Keratinocyte (primary cell): ENCODE results near the gene TREML1. TPM values are rescaled to one million over a fixed set of nuclear protein-coding genes. Genes with fewer than 3 reads are reported as not detected.
"Not testable (repeated sequence)": the region's sequence is repeated elsewhere in the genome, so short reads cannot be mapped to it uniquely, and the experiment has no call there.

Experiments
- DNase-seq: peaks from one replicate; pipeline ENCODE4 v3.0.0-alpha.2; 2011; ENCODE audit warnings: low read depth, missing footprints, low spot score
- FAIRE-seq: peaks from 2 replicates; lab custom pipeline; 2011; peaks lifted over from hg19 to GRCh38; lab: Jason Lieb, UNC
- H2AFZ ChIP-seq: 2 replicates; pipeline ENCODE4 v1.6.0; 2012; ENCODE audit warnings: low read length, control low read depth, inconsistent platforms; ENCODE audit not compliant: control insufficient read depth
- H3K27ac ChIP-seq: 2 replicates; pipeline ENCODE4 v1.5.1; 2011; ENCODE audit warnings: low read length; ENCODE audit not compliant: control insufficient read depth, insufficient read depth
- H3K27me3 ChIP-seq: 3 replicates; pipeline ENCODE4 v1.6.0; 2011; ENCODE audit warnings: low read length; ENCODE audit not compliant: control insufficient read depth, insufficient read depth; ENCODE audit errors: extremely low read depth
- H3K36me3 ChIP-seq, 2 experiments: 2 replicates in 1 of 2; 3 replicates in 1 of 2; pipeline ENCODE4 v1.5.1; 2011; ENCODE audit warnings: low read length in 2 of 2, mild to moderate bottlenecking in 1 of 2; ENCODE audit not compliant: control insufficient read depth in 2 of 2, insufficient read depth in 2 of 2; ENCODE audit errors: extremely low read depth in 1 of 2
- H3K4me1 ChIP-seq: 3 replicates; pipeline ENCODE4 v1.5.1; 2011; ENCODE audit warnings: low read length; ENCODE audit not compliant: control insufficient read depth, insufficient read depth; ENCODE audit errors: extremely low read depth
- H3K4me2 ChIP-seq: 3 replicates; pipeline ENCODE4 v1.6.0; 2011; ENCODE audit warnings: low read depth, low read length; ENCODE audit not compliant: control insufficient read depth, insufficient read depth; ENCODE audit errors: extremely low read depth
- H3K4me3 ChIP-seq, 3 experiments: fragments of 200-600 bp in 1 of 3; sonication (generic) in 1 of 3; 2 replicates in 2 of 3; 3 replicates in 1 of 3; pipeline ENCODE4 v1.5.1; 2011 to 2016; ENCODE audit warnings: low read length in 3 of 3, mild to moderate bottlenecking in 3 of 3, control low read depth in 2 of 3, inconsistent platforms in 1 of 3, low read depth in 1 of 3, mixed read lengths in 1 of 3, mixed run types in 1 of 3, moderate library complexity in 1 of 3; ENCODE audit not compliant: control insufficient read depth in 2 of 3, insufficient read depth in 2 of 3; ENCODE audit errors: extremely low read depth in 1 of 3
- H3K79me2 ChIP-seq: 2 replicates; pipeline ENCODE4 v1.6.0; 2012; ENCODE audit warnings: low read length; ENCODE audit not compliant: control insufficient read depth, insufficient read depth
- H3K9ac ChIP-seq: 3 replicates; pipeline ENCODE4 v1.6.0; 2011; ENCODE audit warnings: low read length; ENCODE audit not compliant: control insufficient read depth, insufficient read depth; ENCODE audit errors: extremely low read depth
- H3K9me1 ChIP-seq: 3 replicates; pipeline ENCODE4 v1.6.0; 2011; ENCODE audit warnings: low read length; ENCODE audit not compliant: control insufficient read depth, insufficient read depth; ENCODE audit errors: extremely low read depth
- H3K9me3 ChIP-seq: 2 replicates; pipeline ENCODE4 v1.5.1; 2012; ENCODE audit warnings: low read depth, low read length; ENCODE audit not compliant: control insufficient read depth
- H4K20me1 ChIP-seq: 3 replicates; pipeline ENCODE4 v1.6.0; 2011; ENCODE audit warnings: low read length; ENCODE audit not compliant: control insufficient read depth, insufficient read depth; ENCODE audit errors: extremely low read depth
- EZH2 ChIP-seq: IDR thresholded peaks from one replicate; pipeline ENCODE4 v1.6.1; 2012; ENCODE audit warnings: inconsistent platforms, mild to moderate bottlenecking, low read length, moderate library complexity
- dilution Hi-C: fragments of 300-500 bp; cut with MboI; formaldehyde crosslinking; loops from one replicate; pipeline ENCODE4 v1.7.0; 2020; ENCODE audit warnings: low sequenced_read_pairs; ENCODE audit not compliant: extremely low pct_ligation_motif_present
- polyA plus RNA-seq, 5 experiments: library from polyadenylated mRNA; depleted of rRNA in 3 of 5; stranded (reverse) in 3 of 5; stranded (forward) in 1 of 5; unstranded in 1 of 5; fragments of >200 nt; gene quantifications; 1 replicate in 1 of 5; 2 replicates in 3 of 5; 3 replicates in 1 of 5; pipeline versions ENCODE4 v1.2.1 to v1.2.3, GENCODE V29; 2011 to 2012; ENCODE audit warnings: missing spikeins in 2 of 5, low read depth in 1 of 5, low replicate concordance in 1 of 5
- TF ChIP-seq, protein P1 (sequence below), 3 experiments: IDR thresholded peaks in 1 of 3; conservative IDR thresholded peaks in 1 of 3; optimal IDR thresholded peaks in 1 of 3; 2 replicates in 2 of 3; 3 replicates in 1 of 3; pipeline versions ENCODE3 to v1.5.1; 2011; ENCODE audit warnings: low read length in 3 of 3, mild to moderate bottlenecking in 3 of 3, moderate library complexity in 2 of 3, control low read depth in 1 of 3, inconsistent platforms in 1 of 3; ENCODE audit not compliant: insufficient read depth in 2 of 3; ENCODE audit errors: extremely low read depth in 1 of 3

Gene TREML1
- polyA plus RNA-seq, 1 donor (not counting 4 experiments of a cell fraction or from before 2014, with no cell fraction given), result 0.26 TPM

DNA sequence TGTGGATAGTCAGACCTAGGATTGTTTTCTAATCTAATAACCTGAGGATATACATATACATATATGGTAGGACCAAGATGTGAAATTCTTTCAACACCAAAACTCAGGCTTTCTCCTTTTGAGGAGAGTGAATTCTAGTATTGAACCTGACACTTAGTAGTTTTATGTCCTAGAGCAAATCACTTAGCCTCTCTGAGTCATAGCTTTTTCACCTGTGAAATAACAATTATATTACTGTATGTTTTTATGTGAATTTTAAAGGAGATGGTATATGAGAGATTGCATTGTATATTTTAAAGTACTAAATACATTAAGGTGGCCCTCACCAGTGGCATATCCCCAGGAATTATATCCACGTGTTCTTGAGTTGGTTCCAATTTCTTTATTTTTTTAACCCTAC lies 34.6 kb downstream of the TREML1 start:
- FAIRE-seq (no peak), DNase-seq (no peak)
- Histone ChIP-seq H3K4me1 (peaks cover 21% of the 10 kb centered on the region), H3K9me3 (no peaks in the 10 kb centered on the region), H3K27ac (peak overlapping the region; percentile 16), H3K9ac (no peak overlapping the region), H2AFZ (no peak overlapping the region), H3K36me3 (no peaks in the 10 kb centered on the region), H3K9me1 (no peaks in the 10 kb centered on the region), H3K27me3 (no peaks in the 10 kb centered on the region), H3K79me2 (no peaks in the 10 kb centered on the region), H4K20me1 (no peaks in the 10 kb centered on the region), H3K4me2 (peak overlapping the region; percentile 31), H3K4me3 (no peak overlapping the region)
- dilution Hi-C loops, result no loop called here
- TF ChIP-seq, protein P1, sequence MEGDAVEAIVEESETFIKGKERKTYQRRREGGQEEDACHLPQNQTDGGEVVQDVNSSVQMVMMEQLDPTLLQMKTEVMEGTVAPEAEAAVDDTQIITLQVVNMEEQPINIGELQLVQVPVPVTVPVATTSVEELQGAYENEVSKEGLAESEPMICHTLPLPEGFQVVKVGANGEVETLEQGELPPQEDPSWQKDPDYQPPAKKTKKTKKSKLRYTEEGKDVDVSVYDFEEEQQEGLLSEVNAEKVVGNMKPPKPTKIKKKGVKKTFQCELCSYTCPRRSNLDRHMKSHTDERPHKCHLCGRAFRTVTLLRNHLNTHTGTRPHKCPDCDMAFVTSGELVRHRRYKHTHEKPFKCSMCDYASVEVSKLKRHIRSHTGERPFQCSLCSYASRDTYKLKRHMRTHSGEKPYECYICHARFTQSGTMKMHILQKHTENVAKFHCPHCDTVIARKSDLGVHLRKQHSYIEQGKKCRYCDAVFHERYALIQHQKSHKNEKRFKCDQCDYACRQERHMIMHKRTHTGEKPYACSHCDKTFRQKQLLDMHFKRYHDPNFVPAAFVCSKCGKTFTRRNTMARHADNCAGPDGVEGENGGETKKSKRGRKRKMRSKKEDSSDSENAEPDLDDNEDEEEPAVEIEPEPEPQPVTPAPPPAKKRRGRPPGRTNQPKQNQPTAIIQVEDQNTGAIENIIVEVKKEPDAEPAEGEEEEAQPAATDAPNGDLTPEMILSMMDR (optimal IDR thresholded peaks at IDR 0.05 in 1 of 3, IDR thresholded peaks at IDR 0.05 in 1 of 3, conservative IDR thresholded peaks at IDR 0.05 in 1 of 3; ENCODE audit: extremely low read depth in 1 of 3, insufficient read depth in 2 of 3, low read length in 3 of 3), result no peak

DNA sequence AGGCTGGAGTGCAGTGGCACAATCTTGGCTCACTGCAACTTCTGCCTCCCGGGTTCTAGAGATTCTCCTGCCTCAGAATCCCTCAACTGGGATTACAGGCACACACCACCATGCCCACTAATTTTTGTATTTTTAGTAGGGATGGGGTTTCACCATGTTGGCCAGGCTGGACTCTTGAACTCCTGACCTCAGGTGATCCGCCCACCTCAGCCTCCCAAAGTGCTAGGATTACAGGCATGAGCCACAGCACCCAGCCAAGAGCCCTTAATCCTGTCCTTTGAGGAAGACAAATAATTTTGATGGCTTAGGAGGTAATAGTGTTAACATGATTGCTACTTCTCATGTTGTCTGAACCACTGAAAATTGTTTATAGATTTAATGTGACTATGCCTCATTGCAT lies 39.1 kb downstream of the TREML1 start:
- H3K4me1 ChIP-seq, result peaks cover 24% of the 10 kb centered on the region
- H4K20me1 ChIP-seq, H3K36me3 ChIP-seq, dilution Hi-C loops, H2AFZ ChIP-seq, H3K27ac ChIP-seq, H3K4me3 ChIP-seq, FAIRE-seq, H3K9me3 ChIP-seq, H3K27me3 ChIP-seq, H3K4me2 ChIP-seq, DNase-seq, H3K79me2 ChIP-seq, H3K9me1 ChIP-seq, H3K9ac ChIP-seq: not testable (repeated sequence)

DNA sequence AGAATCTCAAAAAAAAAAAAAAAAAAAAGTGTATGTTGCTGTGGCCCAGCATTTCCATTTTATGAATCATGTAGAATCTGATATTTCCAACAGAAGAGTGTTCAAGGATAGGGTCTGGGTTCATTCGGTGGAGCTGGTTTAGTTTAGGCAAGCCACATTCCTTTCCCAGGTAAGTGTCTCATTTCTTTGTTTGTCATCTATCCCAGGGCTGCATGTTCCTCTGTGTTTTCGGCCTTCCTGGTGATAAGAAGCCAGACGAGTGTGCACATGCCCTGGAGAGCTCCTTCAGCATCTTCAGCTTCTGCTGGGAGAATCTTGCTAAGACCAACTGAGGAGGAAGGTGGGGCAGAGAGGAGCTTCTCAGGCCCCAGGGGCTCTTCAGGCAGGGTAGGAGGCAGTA lies 43.1 kb downstream of the TREML1 start:
- peaks cover 10% of the 10 kb centered on the region for H3K4me1 ChIP-seq
- H4K20me1 ChIP-seq, result no peaks in the 10 kb centered on the region
- no peak overlapping the region for H3K4me3 ChIP-seq
- no peak overlapping the region for H3K27ac ChIP-seq
- H3K9ac ChIP-seq, result no peak overlapping the region
- TF ChIP-seq EZH2, result no peak
- TF ChIP-seq, protein P1 (optimal IDR thresholded peaks at IDR 0.05 in 1 of 3, IDR thresholded peaks at IDR 0.05 in 1 of 3, conservative IDR thresholded peaks at IDR 0.05 in 1 of 3; ENCODE audit: extremely low read depth in 1 of 3, insufficient read depth in 2 of 3, low read length in 3 of 3), result no peak
- H3K79me2 ChIP-seq, result no peaks in the 10 kb centered on the region
- DNase-seq, result peak; percentile 75
- dilution Hi-C loops, result no loop called here
- FAIRE-seq, result peak; percentile 94
- H3K27me3 ChIP-seq, result no peaks in the 10 kb centered on the region
- H3K36me3 ChIP-seq, result no peaks in the 10 kb centered on the region
- H3K9me3 ChIP-seq, result no peaks in the 10 kb centered on the region
- H2AFZ ChIP-seq, result peak overlapping the region; percentile 32
- H3K9me1 ChIP-seq, result no peaks in the 10 kb centered on the region
- peak overlapping the region; percentile 69 for H3K4me2 ChIP-seq
